GM18867 (cell line): ENCODE measurements around the gene NFATC2.

Experiments
- ATAC-seq: cut with Tn5 transposase; IDR thresholded peaks from one replicate; pipeline ENCODE4 v1.9.1; 2021; ENCODE audit warnings: mild to moderate bottlenecking, moderate library complexity; ENCODE audit not compliant: unreplicated experiment

NFATC2 gene

GRCh38 chr20:51437182-51437924 is 105.2 kb downstream of the NFATC2 start:
- ATAC-seq = no peak

- no peak for ATAC-seq
Observed at GRCh38 chr20:51434580-51435247, 107.8 kb downstream of the NFATC2 start.

DNA sequence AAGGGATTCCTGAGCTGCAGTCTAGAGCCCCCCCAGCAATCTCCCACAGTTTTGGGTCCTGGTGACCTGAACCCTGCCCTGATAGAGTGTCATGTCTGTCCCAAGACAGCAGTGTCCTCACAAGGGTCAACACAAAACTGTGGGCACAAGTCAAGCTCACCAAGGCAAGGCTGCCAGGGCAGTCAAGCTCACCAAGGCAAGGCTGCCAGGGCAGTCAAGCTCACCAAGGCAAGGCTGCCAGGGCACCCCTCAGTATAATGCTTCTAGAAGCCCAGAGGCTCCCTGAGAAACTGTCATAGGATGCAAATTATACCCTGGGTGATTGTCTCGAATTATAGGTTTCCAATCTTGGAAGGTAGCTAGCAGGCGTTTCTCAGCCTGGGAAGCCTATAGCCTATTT is 108.5 kb downstream of the NFATC2 start:
- ATAC-seq = no peak

DNA sequence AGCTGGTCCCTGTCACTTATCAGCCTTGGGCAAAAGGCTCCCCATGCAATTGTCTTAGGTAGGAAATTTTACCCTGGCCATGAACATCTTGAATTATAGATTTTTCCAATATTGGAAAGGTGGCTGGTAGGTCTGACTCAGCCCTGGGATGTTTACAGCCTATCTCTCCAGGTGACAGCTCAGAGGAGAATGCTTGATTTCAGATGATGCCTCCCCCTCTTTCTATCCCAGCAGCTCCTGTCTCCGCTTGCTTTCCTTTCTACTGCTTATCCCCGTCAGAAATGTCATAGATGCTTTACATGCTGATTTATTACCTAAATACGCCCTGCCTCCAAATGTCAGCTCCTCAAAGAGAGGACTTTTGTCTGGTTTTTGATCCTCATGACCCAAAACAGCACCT is 109.6 kb downstream of the NFATC2 start:
- ATAC-seq = no peak

GRCh38 chr20:51432251-51432784 is 110.2 kb downstream of the NFATC2 start:
- ATAC-seq = no peak

- ATAC-seq = no peak
Observed at GRCh38 chr20:51431321-51431720, 111.2 kb downstream of the NFATC2 start.

DNA sequence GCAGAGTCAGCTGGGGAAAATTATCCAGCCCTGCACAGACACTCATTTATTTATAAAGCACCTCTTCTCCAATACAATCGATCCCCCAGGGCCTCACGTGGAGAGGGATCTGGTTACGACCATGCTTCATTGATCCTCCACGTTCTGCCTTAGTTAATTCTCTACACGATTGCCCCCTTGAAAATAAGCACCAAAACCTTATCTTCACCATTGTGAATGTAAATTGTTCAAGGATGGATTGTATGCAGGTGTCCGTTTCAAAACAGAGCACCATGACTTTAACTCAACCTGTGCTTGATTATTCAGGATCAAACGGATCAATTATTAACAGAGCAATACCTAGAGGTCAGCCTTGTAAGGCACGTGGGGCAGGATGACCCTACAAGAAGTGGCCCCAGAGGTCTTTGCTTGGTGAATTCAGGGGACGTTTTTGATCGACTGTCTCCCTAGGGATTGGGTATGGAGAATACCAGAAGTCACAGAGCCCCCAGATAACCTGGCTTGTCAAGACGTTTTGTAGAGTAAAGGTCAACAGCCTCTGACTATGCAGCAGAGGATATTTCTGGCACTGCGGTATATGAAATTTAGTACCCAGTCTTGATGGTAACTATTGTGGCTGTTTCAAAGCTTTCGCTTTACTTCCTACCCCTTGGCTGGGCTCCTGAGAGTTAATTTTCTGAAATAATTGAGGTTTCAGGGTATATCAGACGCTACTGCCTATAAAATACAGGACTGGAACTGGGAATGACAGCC is 112.1 kb downstream of the NFATC2 start:
- ATAC-seq = no peak

- ATAC-seq = no peak
Observed at GRCh38 chr20:51429696-51430095, 112.8 kb downstream of the NFATC2 start.

GRCh38 chr20:51429144-51429482 is 113.4 kb downstream of the NFATC2 start:
- ATAC-seq = no peak

DNA sequence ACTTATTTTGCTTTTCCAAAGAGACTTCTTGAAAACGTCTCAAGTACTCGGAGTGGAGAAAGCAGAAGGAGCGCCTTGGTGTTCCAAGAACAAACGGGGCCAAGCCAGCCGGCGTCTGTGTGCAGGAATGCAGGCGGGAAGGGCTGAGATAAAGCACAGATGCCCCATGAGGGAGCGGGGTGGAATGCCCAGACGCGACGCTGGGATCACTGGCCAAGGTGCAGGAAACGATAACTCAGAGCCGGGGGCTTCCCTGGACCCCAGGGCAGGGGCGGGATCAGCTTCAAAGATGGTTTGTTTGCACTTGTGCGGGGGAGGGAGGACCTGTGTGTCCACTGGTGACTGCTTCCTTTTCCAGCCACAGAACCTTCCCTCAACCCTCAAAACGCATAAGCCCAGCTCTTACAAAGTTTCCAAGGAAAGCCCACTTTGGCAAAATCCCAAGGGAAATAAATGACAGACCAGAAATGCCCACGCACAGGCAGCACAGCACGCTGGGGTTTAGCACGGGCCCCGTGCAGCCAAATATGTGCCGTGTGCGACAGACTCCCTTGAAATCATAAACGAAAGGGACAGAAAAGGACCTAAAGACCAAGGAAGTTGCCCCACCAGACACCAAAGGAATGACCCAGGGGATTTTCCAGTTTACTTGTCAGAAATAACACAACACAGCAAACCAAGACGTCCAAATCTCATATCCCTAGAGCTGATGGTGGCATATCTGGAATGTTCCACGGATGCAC is 113.9 kb downstream of the NFATC2 start:
- no peak for ATAC-seq

GRCh38 chr20:51427651-51428291 is 114.7 kb downstream of the NFATC2 start:
- no peak for ATAC-seq

DNA sequence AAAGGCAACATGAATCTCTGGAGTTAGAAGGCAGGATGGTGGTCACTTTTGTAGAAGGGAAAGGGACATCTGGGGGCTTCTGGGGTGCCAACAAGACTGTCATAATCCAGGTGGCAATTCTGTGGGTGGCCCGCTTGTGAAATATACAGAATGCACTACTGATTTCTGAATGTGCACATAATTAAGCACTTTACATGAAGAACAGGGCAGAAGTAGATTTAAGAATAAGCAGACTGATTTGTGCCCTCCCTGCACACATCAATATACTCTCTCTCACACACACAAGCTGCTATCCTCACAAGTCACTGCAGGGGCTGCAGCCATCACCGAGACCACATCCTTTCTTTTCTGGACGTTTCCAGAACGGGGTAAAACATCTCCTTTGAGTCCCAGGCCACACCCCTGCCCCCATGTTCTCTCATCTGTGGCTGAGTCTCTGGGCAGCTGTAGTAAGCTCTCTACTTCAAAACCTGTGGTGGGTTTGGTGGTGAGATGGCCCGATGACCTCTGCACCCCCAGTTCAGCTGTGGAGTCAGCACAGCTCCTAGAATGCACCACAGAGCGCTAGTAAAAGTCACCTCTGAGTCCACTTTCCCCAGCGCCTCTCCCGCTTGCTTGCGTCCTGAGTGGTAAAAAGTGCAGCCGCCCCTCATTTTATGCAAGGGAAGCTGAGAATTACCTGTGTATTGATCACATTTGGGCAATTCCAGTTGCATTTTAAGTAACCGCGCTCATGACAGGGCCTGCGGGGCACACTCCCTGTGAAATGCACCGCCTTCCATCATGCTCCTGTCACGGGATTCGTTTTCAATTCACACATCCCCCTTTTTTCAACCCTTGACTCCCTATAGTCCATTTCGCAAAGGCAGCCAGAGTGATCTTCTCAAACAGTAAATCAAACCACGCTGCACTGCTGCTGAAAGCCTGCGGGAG is 115.5 kb downstream of the NFATC2 start:
- no peak for ATAC-seq

- peak; percentile 33 for ATAC-seq
Observed at GRCh38 chr20:51425347-51426106, 117.0 kb downstream of the NFATC2 start.

GRCh38 chr20:51424270-51425117 is 118.0 kb downstream of the NFATC2 start:
- no peak for ATAC-seq

GRCh38 chr20:51423810-51424209 is 118.7 kb downstream of the NFATC2 start:
- ATAC-seq = no peak

DNA sequence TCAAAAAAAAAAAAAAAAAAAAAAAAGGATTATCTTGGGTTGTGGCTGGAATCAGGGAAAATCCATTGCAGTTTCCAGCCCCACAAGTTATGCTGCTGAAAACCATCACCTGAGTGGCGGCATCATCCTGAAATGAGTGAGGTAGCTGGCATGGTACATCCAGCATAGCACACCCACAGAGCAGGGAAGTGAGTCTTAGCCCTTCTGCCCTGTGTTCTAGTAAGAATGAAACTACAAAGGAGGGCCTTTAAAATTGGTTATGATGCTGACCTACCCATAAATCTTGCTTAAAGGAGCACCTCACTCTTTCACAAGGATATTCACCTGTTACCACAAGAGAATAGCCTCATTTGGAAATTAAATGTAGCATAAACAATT is 119.2 kb downstream of the NFATC2 start:
- peak; percentile 66 for ATAC-seq

DNA sequence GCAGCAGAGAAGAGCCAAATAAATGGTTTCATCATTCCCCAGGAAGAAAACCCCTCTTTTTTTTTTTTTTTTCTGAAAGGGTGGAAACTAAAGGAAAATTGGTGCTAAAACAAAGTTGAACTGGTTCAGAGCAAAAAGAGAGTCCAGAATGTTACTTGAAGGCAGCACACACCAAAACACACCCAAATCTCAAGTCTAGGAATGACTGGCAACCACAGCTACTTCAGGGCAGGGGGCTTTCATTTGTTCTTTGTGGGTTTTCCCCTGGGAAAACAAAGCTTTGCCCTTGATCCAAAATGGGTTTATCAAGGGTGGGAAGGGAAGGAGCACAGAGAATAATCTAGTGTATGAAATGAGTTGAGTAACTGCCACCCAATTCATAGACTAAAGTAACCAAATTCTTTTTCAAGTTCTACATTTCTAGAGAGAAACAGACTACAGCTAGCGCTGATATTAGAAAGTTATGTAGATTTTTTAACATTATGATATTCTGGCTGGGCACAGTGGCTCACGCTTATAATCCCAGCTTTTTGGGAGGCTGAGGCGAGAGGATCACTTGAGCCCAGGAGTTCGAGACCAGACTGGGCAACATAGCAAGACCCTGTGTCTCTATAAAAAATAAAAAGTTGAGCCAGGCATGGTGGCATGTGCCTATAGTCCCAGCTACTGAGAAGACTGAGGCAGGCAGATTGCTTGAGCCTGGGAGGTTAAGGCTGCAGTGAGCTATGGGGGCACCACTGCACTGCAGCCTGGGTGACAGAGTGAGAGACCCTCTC is 119.8 kb downstream of the NFATC2 start:
- no peak for ATAC-seq
